Mesothelial cell of epicardium (in vitro differentiated cells): ENCODE results near the gene E2F1. TPM values are rescaled to one million over a fixed set of nuclear protein-coding genes. Genes with fewer than 3 reads are reported as not detected.

Source experiments
- DNase-seq, 2 experiments: peaks; one replicate each; pipeline ENCODE4 v3.0.0; 2021; ENCODE audit warnings: low spot score in 2 of 2; ENCODE audit not compliant: unreplicated experiment in 2 of 2
- H3K27ac Mint-ChIP-seq: 2 replicates; pipeline ENCODE4 v1.8.0; 2021; ENCODE audit warnings: mixed read lengths
- H3K27me3 Mint-ChIP-seq: 2 replicates; pipeline ENCODE4 v1.8.0; 2021; ENCODE audit warnings: low read depth, mixed read lengths
- H3K36me3 Mint-ChIP-seq: 2 replicates; pipeline ENCODE4 v1.8.0; 2021; ENCODE audit warnings: mixed read lengths
- H3K4me1 Mint-ChIP-seq: 2 replicates; pipeline ENCODE4 v1.8.0; 2021; ENCODE audit warnings: mixed read lengths
- H3K4me3 Mint-ChIP-seq: 2 replicates; pipeline ENCODE4 v1.8.0; 2021; ENCODE audit warnings: mild to moderate bottlenecking, moderate library complexity, mixed read lengths
- H3K9me3 Mint-ChIP-seq: 2 replicates; pipeline ENCODE4 v1.8.0; 2021; ENCODE audit warnings: mixed read lengths
- CTCF ChIP-seq: fragments of 200-600 bp; sonication (generic); IDR thresholded peaks from one replicate; pipeline ENCODE4 v1.5.0; 2021; ENCODE audit warnings: antibody characterized with exemption; ENCODE audit not compliant: unreplicated experiment
- total RNA-seq: library from RNA; stranded (reverse); gene quantifications from 3 replicates; pipeline ENCODE4 v1.2.1, GENCODE V29; 2021

The E2F1 gene
- total RNA-seq, 1 donor from 2014 or later: 16.7 TPM

GRCh38 chr20:33730946-33731692, 44.9 kb upstream of the E2F1 start:
- no peak for TF ChIP-seq CTCF
- Mint-ChIP-seq H3K36me3 (peaks cover 6% of the 10 kb centered on the region), H3K4me3 (peak overlapping the region; percentile 67)

GRCh38 chr20:33729101-33729500, 42.9 kb upstream of the E2F1 start:
- DNase-seq: no peak
- no peaks in the 10 kb centered on the region for H3K36me3 Mint-ChIP-seq
- H3K9me3 Mint-ChIP-seq: no peaks in the 10 kb centered on the region
- no peak for TF ChIP-seq CTCF
- H3K4me1 Mint-ChIP-seq: peaks cover 51% of the 10 kb centered on the region
- H3K27ac Mint-ChIP-seq: peak overlapping the region; percentile 95
- H3K4me3 Mint-ChIP-seq: peak overlapping the region; percentile 23
- H3K27me3 Mint-ChIP-seq: no peaks in the 10 kb centered on the region

More at GRCh38 chr20:33730946-33731692, 44.9 kb upstream of the E2F1 start:
- peaks cover 7% of the 10 kb centered on the region for H3K9me3 Mint-ChIP-seq
- peak overlapping the region; percentile 92 for H3K27ac Mint-ChIP-seq
- peaks cover 49% of the 10 kb centered on the region for H3K4me1 Mint-ChIP-seq
- peak in 1 of 2 experiments; percentile 43 for DNase-seq
- no peaks in the 10 kb centered on the region for H3K27me3 Mint-ChIP-seq

- H3K4me3 Mint-ChIP-seq: no peak overlapping the region
- no peak for TF ChIP-seq CTCF
- no peaks in the 10 kb centered on the region for H3K9me3 Mint-ChIP-seq
- H3K27me3 Mint-ChIP-seq: no peaks in the 10 kb centered on the region
- H3K27ac Mint-ChIP-seq: peak overlapping the region; percentile 74
- peaks cover 45% of the 10 kb centered on the region for H3K4me1 Mint-ChIP-seq
- DNase-seq: no peak
- no peaks in the 10 kb centered on the region for H3K36me3 Mint-ChIP-seq
Measured at GRCh38 chr20:33728463-33728862, 42.3 kb upstream of the E2F1 start.

- H3K27me3 Mint-ChIP-seq: no peaks in the 10 kb centered on the region
- H3K36me3 Mint-ChIP-seq: no peaks in the 10 kb centered on the region
- TF ChIP-seq CTCF: no peak
- no peak for DNase-seq
- H3K9me3 Mint-ChIP-seq: no peaks in the 10 kb centered on the region
- no peak overlapping the region for H3K4me3 Mint-ChIP-seq
- H3K27ac Mint-ChIP-seq: peak overlapping the region; percentile 74
- peaks cover 41% of the 10 kb centered on the region for H3K4me1 Mint-ChIP-seq
Measured at GRCh38 chr20:33727806-33728205, 41.6 kb upstream of the E2F1 start.

- peak overlapping the region; percentile 5 for H3K27ac Mint-ChIP-seq
- no peak overlapping the region for H3K4me3 Mint-ChIP-seq
- H3K27me3 Mint-ChIP-seq: no peaks in the 10 kb centered on the region
- no peak for TF ChIP-seq CTCF
- DNase-seq: no peak
- H3K4me1 Mint-ChIP-seq: peaks cover 37% of the 10 kb centered on the region
- H3K9me3 Mint-ChIP-seq: no peaks in the 10 kb centered on the region
- no peaks in the 10 kb centered on the region for H3K36me3 Mint-ChIP-seq
Measured at GRCh38 chr20:33727115-33727479, 40.9 kb upstream of the E2F1 start.
